Measurements from ENCODE around the gene EXOC3L4. TPM values are rescaled to one million over a fixed set of nuclear protein-coding genes. Genes with fewer than 3 reads are reported as not detected.
A peak's percentile ranks its signal among the peaks of the same experiment; 100 is the strongest.
"Not testable (repeated sequence)": the region's sequence is repeated elsewhere in the genome, so short reads cannot be mapped to it uniquely, and the experiment has no call there.

Gene EXOC3L4
- total RNA-seq, 1 donor from 2014 or later, result 8.6 TPM

DNA sequence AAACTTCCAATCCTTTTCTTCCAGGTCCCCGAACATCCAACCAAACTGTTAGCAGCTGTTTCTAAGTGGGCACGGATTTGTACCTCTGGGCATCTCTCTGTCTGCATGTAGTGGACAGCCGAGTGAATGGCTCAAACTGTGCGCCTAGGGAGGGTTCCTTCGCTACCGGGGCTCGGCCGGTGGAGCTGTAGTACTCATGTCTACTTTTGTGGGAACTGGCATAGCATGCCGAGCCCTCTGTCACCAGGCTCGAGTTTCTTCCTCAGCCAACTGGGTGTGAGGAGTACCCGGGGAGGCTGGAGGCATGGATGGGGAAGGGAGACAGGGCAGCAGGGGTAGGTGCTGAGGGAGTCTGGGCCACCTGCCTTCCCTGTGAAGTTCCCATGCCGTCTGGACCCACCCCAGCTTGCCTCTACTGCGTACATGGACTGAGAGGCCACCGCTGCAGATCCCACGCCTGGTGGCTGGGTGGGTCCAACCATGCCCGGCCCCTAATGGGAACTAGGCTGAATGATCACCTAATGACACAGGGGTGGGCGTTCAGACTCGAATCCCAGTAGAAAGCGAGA is 51.7 kb downstream of the EXOC3L4 start:
- Histone ChIP-seq H3K36me3 (no peaks in the 10 kb centered on the region), H3K27ac (no peak overlapping the region), H3K4me1 (peaks cover under 1% of the 10 kb centered on the region), H3K4me3 (no peak overlapping the region), H3K9me3 (no peaks in the 10 kb centered on the region), H3K27me3 (no peaks in the 10 kb centered on the region)
- intact Hi-C loops (cut with DNase I), result no loop called here
- TF ChIP-seq, protein P1, sequence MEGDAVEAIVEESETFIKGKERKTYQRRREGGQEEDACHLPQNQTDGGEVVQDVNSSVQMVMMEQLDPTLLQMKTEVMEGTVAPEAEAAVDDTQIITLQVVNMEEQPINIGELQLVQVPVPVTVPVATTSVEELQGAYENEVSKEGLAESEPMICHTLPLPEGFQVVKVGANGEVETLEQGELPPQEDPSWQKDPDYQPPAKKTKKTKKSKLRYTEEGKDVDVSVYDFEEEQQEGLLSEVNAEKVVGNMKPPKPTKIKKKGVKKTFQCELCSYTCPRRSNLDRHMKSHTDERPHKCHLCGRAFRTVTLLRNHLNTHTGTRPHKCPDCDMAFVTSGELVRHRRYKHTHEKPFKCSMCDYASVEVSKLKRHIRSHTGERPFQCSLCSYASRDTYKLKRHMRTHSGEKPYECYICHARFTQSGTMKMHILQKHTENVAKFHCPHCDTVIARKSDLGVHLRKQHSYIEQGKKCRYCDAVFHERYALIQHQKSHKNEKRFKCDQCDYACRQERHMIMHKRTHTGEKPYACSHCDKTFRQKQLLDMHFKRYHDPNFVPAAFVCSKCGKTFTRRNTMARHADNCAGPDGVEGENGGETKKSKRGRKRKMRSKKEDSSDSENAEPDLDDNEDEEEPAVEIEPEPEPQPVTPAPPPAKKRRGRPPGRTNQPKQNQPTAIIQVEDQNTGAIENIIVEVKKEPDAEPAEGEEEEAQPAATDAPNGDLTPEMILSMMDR (IDR thresholded peaks at IDR 0.05), result no peak
- TF ChIP-seq POLR2AphosphoS5 (IDR thresholded peaks at IDR 0.05; ENCODE audit: insufficient read depth in 1 of 2, low read depth in 1 of 2) (no peak), POLR2A (IDR thresholded peaks at IDR 0.05) (no peak)
- DNase-seq (ENCODE audit: extremely low spot score in 2 of 2), result no peak

DNA sequence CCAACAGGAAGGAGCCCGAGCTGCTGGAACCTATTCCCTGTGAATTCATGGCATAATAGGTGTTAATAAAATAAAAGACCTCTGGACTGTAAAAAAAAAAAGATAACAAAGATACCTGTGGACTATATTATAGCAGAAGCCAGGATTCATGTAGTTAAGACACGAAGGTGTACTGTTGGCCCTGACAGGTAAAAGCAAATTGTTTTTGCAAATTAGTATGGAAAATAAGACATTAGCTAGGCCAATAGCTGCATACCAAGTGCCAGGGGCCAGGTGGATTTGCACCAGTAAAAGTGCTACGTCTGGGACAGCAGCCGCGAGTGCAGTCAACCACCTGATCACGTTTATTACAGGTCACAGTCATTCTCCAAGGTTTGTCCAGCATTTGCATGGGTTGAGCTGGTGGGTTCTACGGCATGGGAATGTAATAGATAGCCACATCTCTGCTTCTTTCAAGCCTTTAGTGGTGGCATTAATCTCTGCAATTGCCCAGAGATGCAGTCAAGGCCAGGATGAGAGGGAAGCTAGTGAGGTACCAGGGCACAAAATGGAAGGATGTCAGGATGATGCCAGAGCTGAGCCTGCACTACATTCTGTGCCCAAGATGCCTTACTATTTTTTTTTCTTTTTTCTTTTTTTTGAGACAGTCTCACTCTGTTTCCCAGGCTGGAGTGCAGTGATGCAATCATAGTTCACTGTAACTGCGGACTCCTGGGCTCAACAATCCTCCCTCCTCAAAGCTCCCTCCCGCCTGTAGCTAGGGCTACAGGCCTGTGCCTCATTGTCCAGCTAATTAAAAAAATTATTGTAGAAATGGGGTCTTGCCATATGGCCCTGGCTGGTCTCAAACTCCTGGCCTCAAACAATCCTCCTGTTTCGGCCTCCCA is 55.1 kb downstream of the EXOC3L4 start:
- no peak for TF ChIP-seq POLR2A (IDR thresholded peaks at IDR 0.05)
- TF ChIP-seq POLR2AphosphoS5 (IDR thresholded peaks at IDR 0.05; ENCODE audit: insufficient read depth in 1 of 2, low read depth in 1 of 2), result no peak
- TF ChIP-seq, protein P1 (IDR thresholded peaks at IDR 0.05), result no peak
- no peak overlapping the region for H3K4me3 ChIP-seq
- intact Hi-C loops (cut with DNase I), result no loop called here
- no peak overlapping the region for H3K27ac ChIP-seq
- H3K36me3 ChIP-seq, result no peaks in the 10 kb centered on the region
- H3K9me3 ChIP-seq, result no peaks in the 10 kb centered on the region
- no peak for DNase-seq (ENCODE audit: extremely low spot score in 2 of 2)
- no peaks in the 10 kb centered on the region for H3K27me3 ChIP-seq
- no peaks in the 10 kb centered on the region for H3K4me1 ChIP-seq

DNA sequence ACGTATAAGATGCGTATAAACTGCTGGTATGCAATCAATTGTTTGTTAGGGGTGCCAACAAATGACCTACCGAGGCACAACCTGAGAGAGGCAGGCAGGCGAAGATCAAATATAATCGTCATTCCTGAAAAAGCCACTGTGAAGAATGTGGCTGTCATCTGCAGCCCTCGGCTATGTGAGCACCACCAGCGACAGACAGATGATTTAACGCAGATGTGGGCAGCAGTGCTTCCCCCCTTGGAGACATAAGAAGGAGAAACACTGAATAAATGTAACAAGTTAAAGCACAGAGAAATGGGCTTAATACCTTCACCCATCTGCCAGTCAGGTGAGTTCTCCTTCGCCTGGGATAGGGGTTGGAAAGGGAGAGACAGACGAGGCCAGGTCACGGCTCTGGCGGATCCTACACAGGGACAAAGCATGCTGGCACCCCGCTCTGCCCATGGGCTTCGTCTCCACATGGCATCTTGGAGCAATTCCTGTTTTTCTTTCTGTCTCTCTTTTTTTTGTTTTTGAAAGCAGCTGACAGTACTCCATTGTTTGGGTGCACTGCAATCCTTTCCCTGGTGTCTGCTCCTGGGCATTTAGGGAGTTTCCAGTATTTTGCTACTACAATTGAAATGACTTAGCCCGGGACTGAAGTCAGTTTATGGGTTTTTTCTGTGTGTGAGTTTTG is 56.9 kb downstream of the EXOC3L4 start:
- Histone ChIP-seq H3K27me3 (no peaks in the 10 kb centered on the region), H3K9me3 (no peaks in the 10 kb centered on the region), H3K27ac (no peak overlapping the region), H3K4me1 (peaks cover 15% of the 10 kb centered on the region), H3K36me3 (no peaks in the 10 kb centered on the region), H3K4me3 (no peak overlapping the region)
- intact Hi-C loops (cut with DNase I), result no loop called here
- TF ChIP-seq POLR2A (IDR thresholded peaks at IDR 0.05) (no peak), POLR2AphosphoS5 (IDR thresholded peaks at IDR 0.05; ENCODE audit: insufficient read depth in 1 of 2, low read depth in 1 of 2) (no peak)
- TF ChIP-seq, protein P1 (IDR thresholded peaks at IDR 0.05), result no peak
- DNase-seq (ENCODE audit: extremely low spot score in 2 of 2), result no peak

DNA sequence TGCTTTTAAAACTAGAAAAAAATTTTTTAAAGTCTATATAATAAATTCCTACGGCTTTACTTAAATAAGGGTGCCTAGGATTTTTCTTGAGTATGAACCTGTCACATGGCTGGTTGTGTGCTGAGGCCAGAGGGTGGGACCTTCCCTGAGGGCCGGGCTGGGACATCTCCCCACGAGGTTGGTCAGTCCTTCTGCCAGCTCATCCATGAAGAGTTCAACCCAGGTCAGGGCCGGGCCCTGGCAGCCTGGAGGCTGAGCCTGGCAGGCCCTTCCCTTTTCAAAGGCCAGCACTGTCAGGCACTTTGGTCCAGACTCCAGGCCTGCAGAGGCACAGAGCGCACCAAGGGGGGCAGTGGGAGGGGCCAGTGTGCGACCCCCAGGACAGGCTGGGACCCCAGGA is 60.5 kb downstream of the EXOC3L4 start:
- TF ChIP-seq POLR2AphosphoS5 (IDR thresholded peaks at IDR 0.05; ENCODE audit: insufficient read depth in 1 of 2, low read depth in 1 of 2), result peak in 1 of 2 donors; percentile 25
- TF ChIP-seq POLR2A (IDR thresholded peaks at IDR 0.05), result no peak
- TF ChIP-seq, protein P1 (IDR thresholded peaks at IDR 0.05), result no peak
- DNase-seq (ENCODE audit: extremely low spot score in 2 of 2), result no peak
- Histone ChIP-seq H3K36me3 (no peaks in the 10 kb centered on the region), H3K9me3 (no peaks in the 10 kb centered on the region), H3K4me3 (no peak overlapping the region), H3K27me3 (no peaks in the 10 kb centered on the region), H3K27ac (peak overlapping the region; percentile 20), H3K4me1 (peaks cover 15% of the 10 kb centered on the region)
- intact Hi-C loops (cut with DNase I), result no loop called here

DNA sequence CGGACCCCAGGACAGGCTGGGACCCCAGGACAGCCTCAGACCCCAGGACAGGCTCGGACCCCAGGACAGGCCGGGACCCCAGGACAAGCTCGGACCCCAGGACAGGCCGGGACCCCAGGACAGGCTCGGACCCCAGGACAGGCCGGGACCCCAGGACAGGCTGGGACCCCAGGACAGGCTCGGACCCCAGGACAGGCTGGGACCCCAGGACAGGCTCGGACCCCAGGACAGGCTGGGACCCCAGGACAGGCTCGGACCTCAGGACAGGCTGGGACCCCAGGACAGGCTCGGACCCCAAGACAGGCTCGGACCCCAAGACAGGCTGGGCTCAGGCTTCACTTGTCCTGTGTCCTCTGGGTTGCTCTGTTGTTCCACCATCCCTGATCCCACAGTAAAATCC is 60.9 kb downstream of the EXOC3L4 start:
- DNase-seq (ENCODE audit: extremely low spot score in 2 of 2); H3K9me3 ChIP-seq; intact Hi-C loops (cut with DNase I); H3K36me3 ChIP-seq; H3K27me3 ChIP-seq; H3K4me3 ChIP-seq: not testable (repeated sequence)
- Histone ChIP-seq H3K27ac (peak overlapping the region; percentile 20), H3K4me1 (peaks cover 18% of the 10 kb centered on the region)
